Ascending aorta (tissue), 2 donors: ENCODE results near the gene CAPN9. TPM values are rescaled to one million over a fixed set of nuclear protein-coding genes. Genes with fewer than 3 reads are reported as not detected.

ENCODE experiments used
- DNase-seq, 2 donors: peaks; one replicate each; pipeline ENCODE4 v3.0.0-alpha.2; 2019; ENCODE audit warnings: low spot score in 2 of 2
- H3K27ac ChIP-seq, 2 donors: fragments of 200-600 bp; sonication (generic); one replicate each; pipeline ENCODE4 v1.5.1; 2016 to 2017; ENCODE audit warnings: mild to moderate bottlenecking in 1 of 2
- H3K27me3 ChIP-seq: fragments of 200-600 bp; sonication (generic); one replicate; pipeline ENCODE4 v1.5.1; 2017
- H3K36me3 ChIP-seq, 2 donors: fragments of 200-600 bp; sonication (generic); one replicate each; pipeline ENCODE4 v1.5.1; 2016
- H3K4me1 ChIP-seq, 2 donors: fragments of 200-600 bp; sonication (generic); one replicate each; pipeline ENCODE4 v1.5.1; 2016 to 2017; ENCODE audit warnings: mild to moderate bottlenecking in 1 of 2
- H3K4me3 ChIP-seq, 2 donors: fragments of 200-600 bp; sonication (generic); one replicate each; pipeline ENCODE4 v1.5.1; 2016 to 2017; ENCODE audit warnings: mild to moderate bottlenecking in 1 of 2
- H3K9me3 ChIP-seq, 2 donors: fragments of 200-600 bp; sonication (generic); one replicate each; pipeline ENCODE4 v1.5.1; 2016
- CTCF ChIP-seq, 3 experiments: fragments of 200-600 bp in 2 of 3; fragments of 450-650 bp in 1 of 3; sonication (generic) in 2 of 3; IDR thresholded peaks; one replicate each; pipeline ENCODE4 v1.5.1; 2016 to 2019; ENCODE audit warnings: antibody characterized with exemption in 3 of 3, mild to moderate bottlenecking in 1 of 3, moderate library complexity in 1 of 3
- intact Hi-C: fragments of 100-400 bp; cut with DNase I; formaldehyde crosslinking; loops from one replicate; pipeline ENCODE4 v1.15.1; 2023
- total RNA-seq: library from RNA; depleted of rRNA; stranded (reverse); fragments of >200 nt; gene quantifications from one replicate; pipeline ENCODE4 v1.1.0, GENCODE V29; 2016

Gene CAPN9
- total RNA-seq, 1 donor from 2014 or later: not detected

DNA sequence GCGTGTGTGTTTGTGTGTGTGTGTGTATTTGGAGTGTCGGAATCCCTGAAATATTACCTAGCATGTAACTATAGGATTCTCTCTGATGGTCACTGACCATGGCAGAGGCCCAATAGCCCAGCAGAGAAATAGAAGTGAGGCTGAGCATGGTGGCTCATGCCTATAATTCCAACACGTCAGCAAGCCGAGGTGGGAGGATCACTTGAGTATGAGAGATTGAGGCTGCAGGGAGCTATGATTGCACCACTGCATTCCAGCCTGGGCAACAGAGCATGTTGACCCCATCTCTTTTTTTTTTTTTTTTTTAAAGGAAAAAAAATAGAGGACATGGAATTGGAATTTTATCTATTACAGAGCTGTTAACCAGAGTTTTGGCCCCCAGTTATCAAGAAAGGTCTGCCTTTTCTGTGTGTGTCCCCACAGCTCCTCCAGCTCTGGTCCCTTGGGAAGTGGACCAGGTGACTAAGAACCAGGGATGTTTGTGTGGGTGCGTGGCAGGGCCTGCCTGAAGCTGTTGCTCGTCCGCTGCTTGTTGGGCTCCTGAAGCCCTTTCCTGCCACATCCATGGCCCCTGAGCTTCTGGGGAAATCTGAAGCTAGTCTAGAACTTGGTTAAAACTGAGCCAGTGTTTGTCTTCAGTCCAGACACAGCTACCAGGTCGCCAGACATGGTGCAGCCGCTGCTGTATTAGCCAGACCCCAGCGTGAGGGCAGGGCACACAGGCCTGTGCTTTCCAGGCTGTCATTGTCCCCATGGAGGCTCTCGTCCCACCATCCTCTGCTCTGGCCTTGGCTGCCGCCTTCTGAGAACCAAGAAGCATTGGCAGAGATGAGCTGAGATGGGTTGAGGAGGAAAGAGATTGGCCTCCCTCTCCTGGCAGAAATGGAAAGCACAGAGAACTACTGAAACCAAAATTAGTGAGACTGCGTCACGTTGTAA is 25.5 kb downstream of the CAPN9 start:
- TF ChIP-seq CTCF (IDR thresholded peaks at IDR 0.05): peak in 2 of 3 experiments; percentile 36 to 47
- H3K9me3 ChIP-seq: no peaks in the 10 kb centered on the region
- no peaks in the 10 kb centered on the region for H3K4me1 ChIP-seq
- no peak overlapping the region for H3K4me3 ChIP-seq
- H3K36me3 ChIP-seq: no peaks in the 10 kb centered on the region
- intact Hi-C loops: loop anchor here (10.0 kb wide), 1 partner anchor 128 kb away; the partner anchor contains the start of gene COG2
- H3K27me3 ChIP-seq: no peaks in the 10 kb centered on the region
- no peak for DNase-seq
- no peak overlapping the region for H3K27ac ChIP-seq

DNA sequence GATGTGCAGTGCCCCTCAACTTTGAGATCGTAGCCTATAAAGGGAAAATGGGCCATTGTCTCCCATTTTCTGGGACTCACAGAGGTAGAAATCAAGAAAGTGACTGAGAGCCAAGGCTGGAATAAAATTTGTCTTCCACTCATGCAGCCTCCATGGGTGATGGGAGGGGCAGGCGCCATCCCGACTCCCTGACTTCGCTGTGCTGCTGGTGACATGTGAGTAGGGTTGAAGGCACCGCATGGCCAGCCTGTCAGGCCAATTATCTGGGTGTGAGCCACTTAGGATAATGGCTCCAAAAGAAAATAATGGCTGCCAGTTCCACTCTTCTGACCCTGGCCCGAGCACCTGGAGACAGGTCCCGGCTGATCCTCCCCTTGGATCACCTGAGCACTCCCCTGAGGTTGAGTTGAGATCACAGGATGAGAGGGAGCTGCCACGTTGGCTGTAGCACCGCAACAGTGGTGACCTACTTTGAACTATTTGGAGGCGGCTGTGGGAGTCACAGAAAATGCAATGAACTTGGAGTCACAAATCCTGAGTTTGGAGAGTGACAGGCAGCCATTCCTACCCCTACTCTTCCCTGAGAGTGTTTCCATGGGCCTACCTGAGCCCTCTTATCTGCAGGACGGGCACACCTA is 26.3 kb downstream of the CAPN9 start:
- no peak overlapping the region for H3K4me3 ChIP-seq
- intact Hi-C loops: loop anchor here (10.0 kb wide), 1 partner anchor 129 kb away; the partner anchor contains the start of gene COG2
- no peaks in the 10 kb centered on the region for H3K27me3 ChIP-seq

GRCh38 chr1:230778916-230779590 is 31.9 kb downstream of the CAPN9 start:
- H3K9me3 ChIP-seq: no peaks in the 10 kb centered on the region

More for the DNA sequence above, 26.3 kb downstream of the CAPN9 start:
- no peak for TF ChIP-seq CTCF (IDR thresholded peaks at IDR 0.05)
- H3K27ac ChIP-seq: no peak overlapping the region
- no peaks in the 10 kb centered on the region for H3K36me3 ChIP-seq
- no peaks in the 10 kb centered on the region for H3K9me3 ChIP-seq
- no peak for DNase-seq
- H3K4me1 ChIP-seq: no peaks in the 10 kb centered on the region

GRCh38 chr1:230781131-230781530 is 33.9 kb downstream of the CAPN9 start:
- H3K36me3 ChIP-seq: no peaks in the 10 kb centered on the region
- no peak overlapping the region for H3K27ac ChIP-seq
- no peak for DNase-seq
- intact Hi-C loops: no loop called here
- no peaks in the 10 kb centered on the region for H3K27me3 ChIP-seq
- no peaks in the 10 kb centered on the region for H3K9me3 ChIP-seq
- no peak for TF ChIP-seq CTCF (IDR thresholded peaks at IDR 0.05)
- H3K4me3 ChIP-seq: no peak overlapping the region
- no peaks in the 10 kb centered on the region for H3K4me1 ChIP-seq

More at GRCh38 chr1:230778916-230779590, 31.9 kb downstream of the CAPN9 start:
- Histone ChIP-seq H3K4me3 (no peak overlapping the region), H3K4me1 (no peaks in the 10 kb centered on the region), H3K36me3 (no peaks in the 10 kb centered on the region), H3K27ac (no peak overlapping the region), H3K27me3 (no peaks in the 10 kb centered on the region)
- intact Hi-C loops: loop anchor here (10.0 kb wide), 1 partner anchor 134 kb away; the partner anchor contains the start of gene COG2
- no peak for TF ChIP-seq CTCF (IDR thresholded peaks at IDR 0.05)
- DNase-seq: no peak

- Histone ChIP-seq H3K9me3 (no peaks in the 10 kb centered on the region), H3K4me1 (no peaks in the 10 kb centered on the region), H3K27me3 (no peaks in the 10 kb centered on the region), H3K27ac (no peak overlapping the region), H3K36me3 (no peaks in the 10 kb centered on the region), H3K4me3 (no peak overlapping the region)
- intact Hi-C loops: no loop called here
- no peak for DNase-seq
- TF ChIP-seq CTCF (IDR thresholded peaks at IDR 0.05): no peak
Measured at GRCh38 chr1:230781594-230781993, 34.4 kb downstream of the CAPN9 start.
